Panc1 (cell line): ENCODE measurements around the gene SNTG2. TPM values are rescaled to one million over a fixed set of nuclear protein-coding genes. Genes with fewer than 3 reads are reported as not detected.

Source experiments
- ATAC-seq: fragments of 200-7000 bp; cut with Tn5 transposase; 2 replicates; pipeline ENCODE4 v1.9.1; 2020; ENCODE audit warnings: mild to moderate bottlenecking, moderate library complexity
- BruUV-seq: library from RNA; stranded (reverse); fragments of 400-500 nt; replicated peaks from 2 replicates; lab custom pipeline; 2021; lab: Mats Ljungman, UMichigan
- CTCF ChIA-PET: fragments of 300-600 bp; sonication (Branson Sonifier 250); formaldehyde crosslinking; loops from one replicate; lab custom pipeline; 2022; ENCODE audit warnings: antibody characterized with exemption; lab: Charles Lee
- POLR2A ChIA-PET: fragments of 300-600 bp; sonication (Branson Sonifier 250); formaldehyde crosslinking; loops from one replicate; lab custom pipeline; 2022; ENCODE audit warnings: antibody characterized with exemption; lab: Charles Lee
- DNase-seq: peaks from one replicate; pipeline ENCODE4 v3.0.0-alpha.2; 2010; ENCODE audit warnings: low read depth, low spot score
- H3K27ac ChIP-seq: 2 replicates; pipeline ENCODE4 v1.5.1; 2011; ENCODE audit warnings: mild to moderate bottlenecking, low read length, inconsistent platforms
- H3K27me3 ChIP-seq: fragments of 200-500 bp; sonication (Bioruptor generic); 2 replicates; pipeline ENCODE4 v1.6.0; 2014; ENCODE audit warnings: low read length, inconsistent platforms; ENCODE audit not compliant: control insufficient read depth, insufficient read depth
- H3K36me3 ChIP-seq: fragments of 200-500 bp; sonication (Bioruptor generic); 2 replicates; pipeline ENCODE4 v1.5.1; 2014; ENCODE audit warnings: inconsistent platforms, mild to moderate bottlenecking, low read length, moderate library complexity; ENCODE audit not compliant: control insufficient read depth, insufficient read depth
- H3K4me1 ChIP-seq: 2 replicates; pipeline ENCODE4 v1.5.1; 2011; ENCODE audit warnings: inconsistent platforms, mild to moderate bottlenecking, low read length, moderate library complexity; ENCODE audit not compliant: control insufficient read depth, insufficient read depth
- H3K4me3 ChIP-seq, 2 experiments: 2 replicates each; pipeline ENCODE4 v1.5.1; 2011 to 2012; ENCODE audit warnings: low read depth in 2 of 2, low read length in 2 of 2, mild to moderate bottlenecking in 2 of 2, inconsistent platforms in 1 of 2, moderate library complexity in 1 of 2
- H3K9me3 ChIP-seq: fragments of 200-500 bp; sonication (Bioruptor generic); 2 replicates; pipeline ENCODE4 v1.5.1; 2014; ENCODE audit warnings: low read depth, mild to moderate bottlenecking, inconsistent platforms, low read length, moderate library complexity; ENCODE audit not compliant: control insufficient read depth, insufficient read depth
- CTCF ChIP-seq: fragments of 450-650 bp; IDR thresholded peaks from 2 replicates; pipeline ENCODE4 v1.5.1; 2017; ENCODE audit warnings: mild to moderate bottlenecking
- POLR2AphosphoS5 ChIP-seq: IDR thresholded peaks from 2 replicates; pipeline ENCODE4 v1.6.1; 2012; ENCODE audit warnings: mild to moderate bottlenecking, low read depth, low read length, moderate library complexity
- REST ChIP-seq, 2 experiments: IDR thresholded peaks; 2 replicates each; pipeline ENCODE4 v1.6.1; 2011 to 2012; ENCODE audit warnings: low read depth in 2 of 2, control low read depth in 1 of 2, low read length in 1 of 2, mild to moderate bottlenecking in 1 of 2, moderate library complexity in 1 of 2; ENCODE audit not compliant: insufficient read depth in 1 of 2
- SIN3A ChIP-seq: IDR thresholded peaks from 2 replicates; pipeline ENCODE4 v1.6.1; 2012; ENCODE audit warnings: low read depth, mild to moderate bottlenecking, low read length, moderate library complexity, borderline replicate concordance; ENCODE audit not compliant: insufficient read depth
- TCF7L2 ChIP-seq: IDR thresholded peaks from 2 replicates; pipeline ENCODE4 v1.6.1; 2011; ENCODE audit warnings: mild to moderate bottlenecking, low read depth, low read length, inconsistent platforms
- in situ Hi-C: cut with HindIII; loops from 2 replicates; pipeline ENCODE4 v1.10.0; 2016; ENCODE audit warnings: low sequenced_read_pairs, low pct_unique_long_range_greater_than_20kb
- intact Hi-C: fragments of 100-400 bp; cut with micrococcal nuclease; formaldehyde crosslinking; loops from one replicate; pipeline ENCODE4 v1.10.0; 2022; ENCODE audit not compliant: unreplicated experiment
- total RNA-seq: library from RNA; stranded (reverse); gene quantifications from one replicate; pipeline ENCODE4 v1.2.1, GENCODE V29; 2021; ENCODE audit not compliant: unreplicated experiment

Gene SNTG2
- total RNA-seq, 1 experiment from 2014 or later = not detected

DNA sequence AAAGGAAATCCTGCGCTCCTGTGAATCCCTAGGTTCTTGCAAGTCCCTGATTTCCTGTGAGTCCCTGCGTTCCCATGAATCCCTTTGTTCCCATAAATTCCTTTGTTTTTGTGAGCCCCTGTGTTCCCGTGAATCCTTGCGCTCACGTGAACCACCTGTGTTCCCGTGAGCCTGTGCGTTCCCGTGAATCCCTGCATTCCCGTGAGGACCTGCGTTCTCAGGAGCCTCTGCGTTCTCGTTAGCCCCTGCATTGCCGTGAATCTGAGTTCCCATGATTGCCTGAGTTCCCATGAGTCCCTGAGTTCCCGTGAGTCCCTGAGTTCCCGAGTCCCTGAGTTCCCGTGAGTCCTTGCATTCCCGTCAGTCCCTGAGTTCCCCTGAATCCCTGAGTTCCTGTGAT is 71.5 kb downstream of the SNTG2 start:
- BruUV-seq = no TSS peak
- TF ChIP-seq TCF7L2 = no peak
- TF ChIP-seq SIN3A = no peak
- no peak for TF ChIP-seq CTCF
- TF ChIP-seq REST (IDR thresholded peaks at IDR 0.05; ENCODE audit: insufficient read depth in 1 of 2, low read depth in 2 of 2, low read length in 1 of 2) = no peak
- no peak for TF ChIP-seq POLR2AphosphoS5
- Histone ChIP-seq H3K27me3 (no peaks in the 10 kb centered on the region), H3K36me3 (no peaks in the 10 kb centered on the region), H3K27ac (no peak overlapping the region), H3K9me3 (no peaks in the 10 kb centered on the region), H3K4me3 (no peak overlapping the region), H3K4me1 (no peaks in the 10 kb centered on the region)
- CTCF ChIA-PET = no interaction called here
- no peak for ATAC-seq
- POLR2A ChIA-PET = interaction anchor here (0.6 kb wide), 2 partner anchors 473 to 524 kb away, joined by 3 to 5 read pairs; no protein-coding TSS in a partner anchor
- intact Hi-C loops (no loop called here), in situ Hi-C loops (no loop called here)
- no peak for DNase-seq

GRCh38 chr2:1024981-1025380 is 74.3 kb downstream of the SNTG2 start:
- no peak overlapping the region for H3K27ac ChIP-seq
- intact Hi-C loops = no loop called here
- H3K36me3 ChIP-seq = no peaks in the 10 kb centered on the region
- DNase-seq (no peak), ATAC-seq (no peak)
- H3K4me1 ChIP-seq = no peaks in the 10 kb centered on the region
- no peaks in the 10 kb centered on the region; the same call in 1 of the 2 replicates for H3K27me3 ChIP-seq
- in situ Hi-C loops = no loop called here
- POLR2A ChIA-PET = interaction anchor here (0.6 kb wide), 1 partner anchor 19 kb away, joined by 3 read pairs; no protein-coding TSS in a partner anchor
- TF ChIP-seq SIN3A (no peak), TCF7L2 (no peak), REST (IDR thresholded peaks at IDR 0.05; ENCODE audit: insufficient read depth in 1 of 2, low read depth in 2 of 2, low read length in 1 of 2) (no peak), POLR2AphosphoS5 (no peak), CTCF (no peak)
- BruUV-seq = no TSS peak
- no peaks in the 10 kb centered on the region for H3K9me3 ChIP-seq
- CTCF ChIA-PET = no interaction called here
- H3K4me3 ChIP-seq = no peak overlapping the region
